Large intestine (tissue), 3 donors: ENCODE results near the gene PLCB1. TPM values are rescaled to one million over a fixed set of nuclear protein-coding genes. Genes with fewer than 3 reads are reported as not detected.
"Not testable (repeated sequence)": the region's sequence is repeated elsewhere in the genome, so short reads cannot be mapped to it uniquely, and the experiment has no call there.

ENCODE experiments used
- DNase-seq, 2 donors: peaks; one replicate each; pipeline versions ENCODE4 v3.0.0 to v3.0.0-alpha.2; 2013
- H3K27ac ChIP-seq: one replicate; pipeline ENCODE4 v1.5.1; 2013; ENCODE audit warnings: low read length
- H3K27me3 ChIP-seq: 2 replicates; pipeline ENCODE4 v1.6.1; 2013; ENCODE audit warnings: low read length; ENCODE audit not compliant: control insufficient read depth, insufficient read depth
- H3K36me3 ChIP-seq: 2 replicates; pipeline ENCODE4 v1.6.1; 2013; ENCODE audit warnings: low read length; ENCODE audit not compliant: control insufficient read depth, insufficient read depth
- H3K4me1 ChIP-seq: one replicate; pipeline ENCODE4 v1.6.1; 2013; ENCODE audit warnings: low read length; ENCODE audit not compliant: control insufficient read depth, insufficient read depth
- H3K4me3 ChIP-seq: one replicate; pipeline ENCODE4 v1.5.1; 2013; ENCODE audit warnings: low read length
- H3K9me3 ChIP-seq: one replicate; pipeline ENCODE4 v1.6.1; 2013; ENCODE audit warnings: mild to moderate bottlenecking, low read depth, low read length, moderate library complexity; ENCODE audit not compliant: control insufficient read depth
- WGBS: methylation state at CpG from one replicate; pipeline ENCODE4 v1.1.5; 2013; ENCODE audit warnings: low lambda C conversion rate; ENCODE audit not compliant: insufficient coverage; 5-methylcytosine and 5-hydroxymethylcytosine counted together
- polyA plus RNA-seq: library from polyadenylated mRNA; unstranded; fragments of 120-200 nt; gene quantifications from one replicate; pipeline ENCODE4 v1.2.1, GENCODE V29; 2013

PLCB1 gene
- polyA plus RNA-seq, 1 donor, result 7.4 TPM

DNA sequence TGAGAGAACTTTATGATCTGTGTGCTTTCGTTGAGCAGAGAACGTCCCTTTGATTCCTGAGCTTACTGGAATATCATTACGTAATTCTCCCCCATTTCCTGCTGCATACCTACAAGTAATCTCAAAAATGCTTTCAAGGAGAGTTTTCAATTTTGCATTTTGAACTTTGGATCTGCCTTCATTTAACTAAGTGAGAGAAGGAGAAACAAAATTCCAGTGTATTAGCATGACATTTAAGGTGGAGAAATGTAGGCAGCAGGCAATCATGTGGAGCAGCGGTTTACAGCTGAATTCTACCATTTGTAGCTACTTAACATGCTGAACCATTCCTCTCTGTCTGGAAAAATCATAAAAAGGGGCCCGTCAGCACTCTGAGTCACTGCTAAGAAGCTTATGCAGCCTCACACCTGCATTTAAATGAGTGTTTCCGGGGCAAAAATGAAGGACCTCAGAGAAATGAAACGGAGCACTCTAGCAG is 451.5 kb downstream of the PLCB1 start:
- Histone ChIP-seq H3K27me3 (no peaks in the 10 kb centered on the region), H3K27ac (no peak overlapping the region), H3K9me3 (no peaks in the 10 kb centered on the region), H3K4me1 (no peaks in the 10 kb centered on the region), H3K4me3 (no peak overlapping the region), H3K36me3 (no peaks in the 10 kb centered on the region)
- no peak for DNase-seq
- 82% methylated on average over 5 of the region's 7 CpGs for WGBS

DNA sequence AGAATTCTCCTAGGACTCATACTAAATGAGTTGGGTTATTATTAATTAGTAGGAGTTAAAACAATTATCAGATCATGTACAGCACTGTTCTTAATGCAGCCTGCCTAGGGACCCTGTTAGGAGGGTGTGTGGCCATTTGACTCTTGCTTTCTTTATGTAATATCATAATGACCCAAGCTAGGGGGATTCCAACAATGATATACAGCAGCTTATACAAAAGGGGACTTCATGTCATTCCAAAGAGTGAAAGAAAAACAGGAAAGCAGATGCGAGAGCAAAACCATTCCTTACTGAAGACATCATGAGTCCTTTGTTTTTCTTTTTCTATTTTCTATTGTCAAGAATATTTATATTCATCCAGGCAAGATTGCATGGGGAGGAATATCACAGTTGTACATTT is 455.2 kb downstream of the PLCB1 start:
- Histone ChIP-seq H3K27me3 (no peaks in the 10 kb centered on the region), H3K4me3 (no peak overlapping the region), H3K9me3 (no peaks in the 10 kb centered on the region), H3K27ac (no peak overlapping the region), H3K36me3 (no peaks in the 10 kb centered on the region), H3K4me1 (no peaks in the 10 kb centered on the region)
- DNase-seq, result no peak
- WGBS, result 80% methylated on average over 1 of the region's 1 CpG

DNA sequence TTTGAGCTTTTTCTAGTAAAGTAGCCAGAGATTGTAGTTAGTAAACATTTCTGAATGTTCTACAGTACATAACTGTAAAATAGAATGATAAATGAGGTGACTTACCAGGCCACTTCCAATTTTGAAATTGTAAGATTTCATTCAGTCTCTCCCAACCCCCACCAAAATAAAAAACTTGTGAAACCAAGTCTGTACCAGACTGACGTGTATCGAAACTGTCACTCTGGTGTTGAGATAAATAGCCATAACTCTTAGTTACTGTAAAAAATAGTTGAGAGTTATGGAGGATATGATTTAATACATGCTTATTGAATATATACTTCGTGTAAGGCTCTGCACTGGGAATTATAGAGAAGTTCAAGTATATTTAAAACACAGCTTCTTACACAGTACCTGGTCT is 455.7 kb downstream of the PLCB1 start:
- DNase-seq, result no peak
- H3K27ac ChIP-seq, result no peak overlapping the region
- WGBS, result 82% methylated on average over 2 of the region's 3 CpGs

DNA sequence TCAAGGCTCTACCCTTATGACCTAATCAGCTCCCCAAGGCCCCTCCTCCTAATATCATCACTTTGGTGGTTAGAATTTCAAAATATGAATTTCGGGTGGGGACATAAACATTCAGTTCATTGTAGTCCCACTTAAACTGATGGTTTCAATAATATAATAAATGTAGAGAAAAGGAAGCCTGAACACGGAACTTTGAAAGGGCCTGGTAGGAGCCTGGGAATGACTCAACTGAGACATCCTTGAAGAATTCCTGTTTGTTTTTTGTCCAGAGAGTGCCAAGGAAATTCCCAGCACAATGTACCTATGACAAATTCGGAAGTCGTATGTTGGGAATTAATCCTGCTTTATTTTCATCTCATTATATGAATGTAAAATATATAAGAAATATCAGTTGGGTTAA is 457.9 kb downstream of the PLCB1 start:
- no peaks in the 10 kb centered on the region for H3K4me1 ChIP-seq
- no peaks in the 10 kb centered on the region for H3K27me3 ChIP-seq
- 100% methylated on average over 4 of the region's 4 CpGs for WGBS
- H3K4me3 ChIP-seq, result no peak overlapping the region
- H3K27ac ChIP-seq, result no peak overlapping the region
- DNase-seq, result no peak
- no peaks in the 10 kb centered on the region for H3K9me3 ChIP-seq
- H3K36me3 ChIP-seq, result no peaks in the 10 kb centered on the region

More for the DNA sequence above, 455.7 kb downstream of the PLCB1 start:
- Histone ChIP-seq H3K9me3 (no peaks in the 10 kb centered on the region), H3K4me3 (no peak overlapping the region), H3K4me1 (no peaks in the 10 kb centered on the region), H3K36me3 (no peaks in the 10 kb centered on the region), H3K27me3 (no peaks in the 10 kb centered on the region)

DNA sequence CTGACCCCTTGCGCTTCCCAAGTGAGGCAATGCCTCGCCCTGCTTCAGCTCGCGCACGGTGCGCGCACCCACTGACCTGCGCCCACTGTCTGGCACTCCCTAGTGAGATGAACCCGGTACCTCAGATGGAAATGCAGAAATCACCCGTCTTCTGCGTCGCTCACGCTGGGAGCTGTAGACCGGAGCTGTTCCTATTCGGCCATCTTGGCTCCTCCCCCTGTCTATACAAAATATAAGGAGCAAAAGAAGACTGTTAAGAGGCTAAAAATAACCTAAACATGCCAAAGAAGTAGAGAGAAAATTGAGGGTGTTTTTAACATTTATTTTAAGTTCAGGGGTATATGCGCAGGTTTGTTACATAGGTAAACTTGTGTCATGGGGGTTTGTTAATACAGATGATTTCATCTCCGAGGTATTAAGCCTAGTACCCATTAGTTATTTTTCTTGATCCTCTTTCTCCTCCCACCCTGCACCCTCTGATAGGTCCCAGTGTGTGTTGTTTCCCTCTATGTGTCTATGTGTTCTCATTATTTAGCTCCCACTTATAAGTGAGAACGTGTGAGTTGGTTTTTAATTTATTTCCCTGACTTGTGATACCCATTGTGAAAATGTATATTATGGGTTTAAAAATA is 469.0 kb downstream of the PLCB1 start:
- H3K27ac ChIP-seq, result not testable (repeated sequence)
- WGBS, result no CpG with 5 or more reads among the region's 18 CpGs

DNA sequence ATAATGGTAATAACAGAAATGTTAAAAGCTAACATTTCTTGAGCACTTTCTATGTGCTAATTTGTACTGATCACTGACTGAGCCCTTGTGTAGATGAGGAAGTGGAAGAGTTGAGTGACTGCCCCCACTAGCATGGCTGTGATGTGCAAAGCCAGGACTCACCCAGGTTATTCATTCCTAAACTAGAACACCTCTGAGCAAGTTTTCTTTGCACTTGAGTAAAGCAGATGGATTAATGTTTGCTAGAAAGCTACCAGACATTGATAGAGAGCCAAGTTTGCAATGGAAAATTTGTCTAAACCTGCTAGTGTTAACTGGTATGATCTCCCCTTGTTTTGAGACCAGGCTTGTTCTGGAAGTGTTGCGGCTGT is 469.5 kb downstream of the PLCB1 start:
- H3K36me3 ChIP-seq, result no peaks in the 10 kb centered on the region
- WGBS, result 100% methylated on average over 1 of the region's 1 CpG
- H3K4me3 ChIP-seq, result no peak overlapping the region
- no peak for DNase-seq
- no peaks in the 10 kb centered on the region for H3K27me3 ChIP-seq
- H3K4me1 ChIP-seq, result no peaks in the 10 kb centered on the region
- H3K9me3 ChIP-seq, result no peaks in the 10 kb centered on the region
- H3K27ac ChIP-seq, result no peak overlapping the region

More for the DNA sequence above, 469.0 kb downstream of the PLCB1 start:
- H3K27me3 ChIP-seq, H3K36me3 ChIP-seq, DNase-seq, H3K4me3 ChIP-seq, H3K9me3 ChIP-seq, H3K4me1 ChIP-seq: not testable (repeated sequence)

DNA sequence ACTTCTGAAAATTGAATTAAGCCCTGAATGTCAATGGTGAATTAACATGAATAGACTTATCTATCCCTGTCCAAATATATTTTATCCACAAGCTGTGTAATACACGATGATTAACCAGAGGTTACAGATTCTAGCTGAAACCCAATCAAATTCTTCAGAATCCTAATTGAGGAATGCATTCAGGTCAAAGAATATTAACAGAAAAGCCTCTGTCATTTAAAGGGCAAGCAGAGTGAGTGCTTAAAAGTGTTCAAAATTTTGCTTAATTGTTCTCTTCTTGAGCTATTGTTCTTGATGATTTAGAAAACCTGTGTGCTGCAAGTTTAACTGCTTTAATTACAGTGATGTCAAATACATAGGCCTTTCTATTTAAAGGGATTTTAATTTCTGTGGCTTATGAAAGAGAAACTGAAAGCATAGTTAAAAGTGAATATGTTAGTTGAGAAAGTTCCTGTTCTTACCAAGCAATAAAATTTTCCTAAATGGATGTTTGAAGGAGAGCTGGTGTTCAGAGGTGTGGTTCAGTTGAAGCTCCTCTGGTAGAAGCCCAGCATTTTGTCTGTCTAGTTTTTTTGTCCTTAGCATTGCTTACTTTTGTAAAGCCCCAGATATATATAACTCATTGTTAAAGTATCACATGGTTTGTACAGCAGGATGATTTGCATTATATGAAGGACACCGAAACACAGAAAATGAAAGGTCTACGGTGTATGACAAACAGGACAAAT is 470.5 kb downstream of the PLCB1 start:
- no peaks in the 10 kb centered on the region for H3K36me3 ChIP-seq
- no CpG with 5 or more reads among the region's 3 CpGs for WGBS
- H3K9me3 ChIP-seq, result no peaks in the 10 kb centered on the region
- DNase-seq, result no peak
- no peak overlapping the region for H3K27ac ChIP-seq
- no peak overlapping the region for H3K4me3 ChIP-seq
- no peaks in the 10 kb centered on the region for H3K27me3 ChIP-seq
- no peaks in the 10 kb centered on the region for H3K4me1 ChIP-seq

DNA sequence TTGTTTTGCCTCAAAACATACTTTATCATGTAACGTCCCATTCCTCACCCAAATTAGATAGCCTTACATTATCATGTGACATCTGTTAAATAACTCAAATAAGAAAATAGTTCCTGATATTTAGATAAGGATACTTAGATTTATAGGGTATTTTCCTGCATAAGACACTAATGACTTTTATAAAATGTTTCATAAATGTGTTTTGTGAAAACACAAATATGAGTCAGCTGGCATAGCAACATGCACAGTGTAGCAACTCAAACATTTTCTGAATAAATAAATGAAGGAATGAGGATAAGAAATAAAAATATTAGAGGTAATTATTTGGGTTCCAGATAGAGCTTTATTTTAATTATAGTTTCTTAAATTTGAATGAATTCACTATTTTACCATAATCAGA is 476.4 kb downstream of the PLCB1 start:
- Histone ChIP-seq H3K4me1 (no peaks in the 10 kb centered on the region), H3K27ac (no peak overlapping the region), H3K9me3 (no peaks in the 10 kb centered on the region), H3K36me3 (no peaks in the 10 kb centered on the region), H3K4me3 (no peak overlapping the region), H3K27me3 (no peaks in the 10 kb centered on the region)
- no CpG with 5 or more reads among the region's 1 CpG for WGBS
- DNase-seq, result no peak

DNA sequence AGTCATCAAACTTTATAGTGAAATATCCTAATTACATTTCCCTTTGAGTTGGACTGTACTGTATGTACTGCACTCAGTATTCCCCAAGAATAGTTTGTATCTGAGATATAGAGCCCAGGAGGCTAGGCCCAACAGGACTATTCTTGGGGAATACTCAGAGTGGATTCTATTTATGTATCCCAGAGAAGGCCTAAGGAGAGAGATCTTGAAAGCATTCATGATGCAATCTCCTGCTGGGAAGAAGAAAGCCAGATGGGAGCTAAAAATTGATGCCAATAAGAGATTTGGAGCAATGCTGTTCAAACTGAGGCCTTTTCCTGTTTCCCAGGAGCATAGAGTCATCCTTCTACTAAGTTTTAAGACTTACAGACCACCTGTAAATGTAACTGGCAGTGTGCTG is 484.7 kb downstream of the PLCB1 start:
- H3K27me3 ChIP-seq, result no peaks in the 10 kb centered on the region
- H3K4me3 ChIP-seq, result no peak overlapping the region
- H3K27ac ChIP-seq, result no peak overlapping the region
- no peaks in the 10 kb centered on the region for H3K9me3 ChIP-seq
- no peaks in the 10 kb centered on the region for H3K36me3 ChIP-seq
- DNase-seq, result no peak
- no peaks in the 10 kb centered on the region for H3K4me1 ChIP-seq

DNA sequence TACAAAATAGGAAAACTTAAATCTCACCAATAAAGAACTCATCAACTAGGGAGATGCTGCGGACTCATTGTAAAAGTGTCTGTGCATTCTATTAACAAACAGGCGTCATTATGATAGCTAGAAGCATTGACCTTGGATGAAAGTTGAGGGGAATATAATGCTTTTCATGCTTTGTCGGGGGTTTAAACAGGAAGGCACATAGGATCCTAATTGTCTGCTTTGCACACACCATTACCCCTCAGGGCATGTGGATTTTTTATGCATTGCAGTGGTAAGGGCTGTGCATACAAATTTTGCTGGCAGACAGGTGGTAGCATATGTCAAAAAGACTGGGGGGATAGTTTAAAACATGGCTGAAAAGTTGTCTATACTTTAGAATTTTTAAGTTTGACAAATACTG is 488.9 kb downstream of the PLCB1 start:
- Histone ChIP-seq H3K9me3 (no peaks in the 10 kb centered on the region), H3K4me1 (no peaks in the 10 kb centered on the region), H3K36me3 (no peaks in the 10 kb centered on the region), H3K4me3 (no peak overlapping the region), H3K27me3 (no peaks in the 10 kb centered on the region), H3K27ac (no peak overlapping the region)
- no CpG with 5 or more reads among the region's 3 CpGs for WGBS
- no peak for DNase-seq

DNA sequence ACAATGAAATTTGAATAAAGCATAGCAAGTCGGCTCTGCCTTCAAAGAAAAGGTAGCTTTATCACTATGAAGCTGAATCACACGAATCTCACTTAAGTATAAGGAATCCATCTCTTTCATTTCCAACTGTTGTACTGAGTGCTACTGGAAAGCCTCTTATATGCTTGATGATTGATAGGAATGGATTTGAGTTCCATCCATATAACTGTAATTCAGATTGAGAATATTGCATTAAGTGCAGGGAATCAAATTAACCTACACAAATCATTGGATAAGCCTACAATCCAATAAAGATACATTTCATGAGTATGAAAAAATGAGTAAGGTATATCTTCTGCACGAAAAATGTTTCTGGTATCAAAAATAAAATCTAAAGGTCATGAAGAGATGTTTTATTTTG is 492.0 kb downstream of the PLCB1 start:
- H3K4me1 ChIP-seq, result no peaks in the 10 kb centered on the region
- WGBS, result 100% methylated on average over 1 of the region's 3 CpGs

More for the DNA sequence above, 492.0 kb downstream of the PLCB1 start:
- H3K27me3 ChIP-seq, result no peaks in the 10 kb centered on the region
- DNase-seq, result no peak
- H3K27ac ChIP-seq, result no peak overlapping the region
- H3K4me3 ChIP-seq, result no peak overlapping the region
- no peaks in the 10 kb centered on the region for H3K9me3 ChIP-seq
- no peaks in the 10 kb centered on the region for H3K36me3 ChIP-seq
